K562 (cell line): ENCODE measurements around the gene TTLL11. TPM values are rescaled to one million over a fixed set of nuclear protein-coding genes. Genes with fewer than 3 reads are reported as not detected.

Experiments used
- ARID2 ChIP-seq: fragments of 450-650 bp; IDR thresholded peaks from 2 replicates; pipeline ENCODE4 v1.6.1; 2017; ENCODE audit warnings: antibody characterized with exemption, mild to moderate bottlenecking
- COPS2 ChIP-seq: fragments of 450-650 bp; conservative IDR thresholded peaks from 2 replicates; pipeline ENCODE4 v1.6.1; 2016; ENCODE audit warnings: mild to moderate bottlenecking, moderate library complexity
- CTBP1 ChIP-seq: fragments of 450-650 bp; IDR thresholded peaks from 2 replicates; pipeline ENCODE4 v1.6.1; 2016; ENCODE audit warnings: borderline replicate concordance
- HCFC1 ChIP-seq: IDR thresholded peaks from 2 replicates; pipeline ENCODE4 v1.6.1; 2012; ENCODE audit warnings: low read depth, low read length, improper control_type of control experiment
- LARP7 ChIP-seq: fragments of 450-650 bp; IDR thresholded peaks from 2 replicates; pipeline ENCODE4 v1.6.1; 2016
- NELFE ChIP-seq: IDR thresholded peaks from 2 replicates; pipeline ENCODE4 v1.6.1; 2011; ENCODE audit warnings: mild to moderate bottlenecking; ENCODE audit not compliant: insufficient read depth, insufficient read length
- NR2F6 ChIP-seq: fragments of 450-650 bp; formaldehyde crosslinking; IDR thresholded peaks from 2 replicates; pipeline ENCODE4 v1.4.0; 2020; ENCODE audit warnings: mild to moderate bottlenecking
- RAD21 ChIP-seq, 2 experiments: fragments of 250-450 bp in 1 of 2; fragments of 450-650 bp in 1 of 2; sonication (Bioruptor Pico) in 1 of 2; formaldehyde crosslinking in 1 of 2; IDR thresholded peaks in 1 of 2; conservative IDR thresholded peaks in 1 of 2; 2 replicates each; pipeline versions ENCODE4 v1.4.0 to v1.8.0; 2020 to 2022; ENCODE audit warnings: mild to moderate bottlenecking in 2 of 2, moderate library complexity in 1 of 2
- RCOR1 ChIP-seq, 2 experiments: IDR thresholded peaks; 2 replicates each; pipeline ENCODE4 v1.6.1; 2012; ENCODE audit warnings: low read depth in 2 of 2, low read length in 2 of 2, borderline replicate concordance in 1 of 2, improper control_type of control experiment in 1 of 2
- SAFB ChIP-seq: fragments of 200-400 bp; formaldehyde crosslinking; IDR thresholded peaks from 2 replicates; pipeline ENCODE4 v1.6.1; 2017; ENCODE audit warnings: low read depth, low read length, borderline replicate concordance
- TEAD4 ChIP-seq, 2 experiments: sonication (generic) in 1 of 2; formaldehyde crosslinking in 1 of 2; IDR thresholded peaks; 2 replicates each; pipeline versions ENCODE4 v1.6.1 to v1.8.0; 2012 to 2022; ENCODE audit warnings: borderline replicate concordance in 1 of 2, inconsistent platforms in 1 of 2, low read length in 1 of 2, mild to moderate bottlenecking in 1 of 2, missing genetic modification reagents in 1 of 2
- ZC3H4 ChIP-seq: sonication (generic); formaldehyde crosslinking; IDR thresholded peaks from 2 replicates; pipeline ENCODE4 v1.9.0; 2021; ENCODE audit warnings: missing genetic modification reagents, borderline replicate concordance
- ZKSCAN3 ChIP-seq: fragments of 250-450 bp; sonication (Bioruptor Pico); IDR thresholded peaks from 2 replicates; pipeline ENCODE4 v1.4.0; 2020
- ZNF23 ChIP-seq: fragments of 250-450 bp; sonication (Bioruptor Pico); IDR thresholded peaks from 2 replicates; pipeline ENCODE4 v1.4.0; 2020; ENCODE audit warnings: mild to moderate bottlenecking
- polyA plus RNA-seq, 8 experiments: library from polyadenylated mRNA; depleted of rRNA in 4 of 8; stranded (reverse) in 5 of 8; unstranded in 3 of 8; fragments of >200 nt; fragmentation: Nextera tagmentation in 2 of 8; fragmentation: Illumina TruSeq in 1 of 8; extraction: Ambion mirVana in 2 of 8; extraction: Trizol in 1 of 8; gene quantifications; 2 replicates each; pipeline versions ENCODE4 v1.2.1 to v1.2.3, GENCODE V29; 2011 to 2014; ENCODE audit warnings: inconsistent platforms in 1 of 8, missing spikeins in 1 of 8
- total RNA-seq, 7 experiments: library from RNA; depleted of rRNA in 6 of 7; stranded (reverse); fragments of >200 nt in 6 of 7; fragmentation: Illumina TruSeq in 2 of 7; extraction: Trizol in 2 of 7; gene quantifications; 2 replicates each; pipeline versions ENCODE4 v1.2.1 to v1.2.3, GENCODE V29; 2011 to 2021; ENCODE audit warnings: low replicate concordance in 1 of 7
- TF ChIP-seq, protein P1 (sequence below), 2 experiments: fragments of 450-650 bp; formaldehyde crosslinking in 1 of 2; IDR thresholded peaks; 2 replicates each; pipeline versions ENCODE4 v1.4.0 to v1.6.1; 2014 to 2020; ENCODE audit warnings: mild to moderate bottlenecking in 2 of 2, borderline replicate concordance in 1 of 2, low read depth in 1 of 2
- TF ChIP-seq, protein P2 (sequence below): sonication (generic); formaldehyde crosslinking; IDR thresholded peaks from 2 replicates; pipeline ENCODE4 v1.8.0; 2022; ENCODE audit warnings: missing genetic modification reagents, mild to moderate bottlenecking, moderate library complexity, borderline replicate concordance

TTLL11 gene
- total and polyA plus RNA-seq, 9 of the 15 experiments (the other 6 are each of a cell fraction or from before 2014, with no cell fraction given), result 0.83 to 4.4 (median 2.7) TPM

DNA sequence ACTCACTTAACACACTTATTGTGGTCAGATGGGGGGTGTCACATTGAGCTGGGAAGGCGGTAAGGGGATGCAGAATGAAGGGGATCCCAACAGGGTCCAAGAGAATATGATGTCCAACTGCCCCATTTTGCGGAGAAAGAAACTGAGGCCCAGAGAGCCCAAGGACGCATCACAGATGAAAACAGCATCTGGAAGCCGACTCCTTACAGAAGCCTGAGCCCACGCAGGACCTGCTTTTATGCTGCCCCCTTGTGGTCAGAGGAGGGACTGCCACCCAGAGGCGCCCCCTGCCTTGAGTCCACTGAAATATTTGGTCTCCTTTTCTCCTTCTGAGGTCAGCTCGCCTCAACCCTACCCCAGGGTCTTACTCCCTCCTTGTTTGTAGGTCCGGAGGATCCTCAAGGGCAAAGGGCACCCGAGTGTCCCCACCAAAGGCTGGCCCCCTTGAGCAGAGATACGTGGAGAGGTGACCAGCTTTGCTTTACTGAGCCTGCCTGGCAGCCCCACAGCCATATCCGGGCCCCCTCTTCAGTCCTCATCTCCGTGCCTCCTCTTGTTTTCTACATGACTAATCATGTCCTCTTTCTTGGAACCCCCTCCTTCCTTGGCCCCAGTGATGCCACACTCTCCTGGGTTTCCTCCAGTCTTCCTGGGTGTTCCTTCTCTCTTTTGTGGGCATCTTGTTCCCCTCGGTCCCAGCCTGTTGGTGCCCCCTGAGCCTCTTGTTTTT lies 30.0 kb upstream of the TTLL11 start (continued):
- TF ChIP-seq, protein P1, sequence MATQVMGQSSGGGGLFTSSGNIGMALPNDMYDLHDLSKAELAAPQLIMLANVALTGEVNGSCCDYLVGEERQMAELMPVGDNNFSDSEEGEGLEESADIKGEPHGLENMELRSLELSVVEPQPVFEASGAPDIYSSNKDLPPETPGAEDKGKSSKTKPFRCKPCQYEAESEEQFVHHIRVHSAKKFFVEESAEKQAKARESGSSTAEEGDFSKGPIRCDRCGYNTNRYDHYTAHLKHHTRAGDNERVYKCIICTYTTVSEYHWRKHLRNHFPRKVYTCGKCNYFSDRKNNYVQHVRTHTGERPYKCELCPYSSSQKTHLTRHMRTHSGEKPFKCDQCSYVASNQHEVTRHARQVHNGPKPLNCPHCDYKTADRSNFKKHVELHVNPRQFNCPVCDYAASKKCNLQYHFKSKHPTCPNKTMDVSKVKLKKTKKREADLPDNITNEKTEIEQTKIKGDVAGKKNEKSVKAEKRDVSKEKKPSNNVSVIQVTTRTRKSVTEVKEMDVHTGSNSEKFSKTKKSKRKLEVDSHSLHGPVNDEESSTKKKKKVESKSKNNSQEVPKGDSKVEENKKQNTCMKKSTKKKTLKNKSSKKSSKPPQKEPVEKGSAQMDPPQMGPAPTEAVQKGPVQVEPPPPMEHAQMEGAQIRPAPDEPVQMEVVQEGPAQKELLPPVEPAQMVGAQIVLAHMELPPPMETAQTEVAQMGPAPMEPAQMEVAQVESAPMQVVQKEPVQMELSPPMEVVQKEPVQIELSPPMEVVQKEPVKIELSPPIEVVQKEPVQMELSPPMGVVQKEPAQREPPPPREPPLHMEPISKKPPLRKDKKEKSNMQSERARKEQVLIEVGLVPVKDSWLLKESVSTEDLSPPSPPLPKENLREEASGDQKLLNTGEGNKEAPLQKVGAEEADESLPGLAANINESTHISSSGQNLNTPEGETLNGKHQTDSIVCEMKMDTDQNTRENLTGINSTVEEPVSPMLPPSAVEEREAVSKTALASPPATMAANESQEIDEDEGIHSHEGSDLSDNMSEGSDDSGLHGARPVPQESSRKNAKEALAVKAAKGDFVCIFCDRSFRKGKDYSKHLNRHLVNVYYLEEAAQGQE (IDR thresholded peaks at IDR 0.05; ENCODE audit: borderline replicate concordance), result peak; percentile 87
- TF ChIP-seq, protein P1 (CRISPR knock-in tag; IDR thresholded peaks at IDR 0.05; ENCODE audit: low read depth), result no peak
- TF ChIP-seq ARID2, result no peak
- TF ChIP-seq, protein P2, sequence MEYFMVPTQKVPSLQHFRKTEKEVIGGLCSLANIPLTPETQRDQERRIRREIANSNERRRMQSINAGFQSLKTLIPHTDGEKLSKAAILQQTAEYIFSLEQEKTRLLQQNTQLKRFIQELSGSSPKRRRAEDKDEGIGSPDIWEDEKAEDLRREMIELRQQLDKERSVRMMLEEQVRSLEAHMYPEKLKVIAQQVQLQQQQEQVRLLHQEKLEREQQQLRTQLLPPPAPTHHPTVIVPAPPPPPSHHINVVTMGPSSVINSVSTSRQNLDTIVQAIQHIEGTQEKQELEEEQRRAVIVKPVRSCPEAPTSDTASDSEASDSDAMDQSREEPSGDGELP, result peak; percentile 21; the same call in 1 of the 2 replicates
- no peak for TF ChIP-seq ZNF23
- no peak for TF ChIP-seq NR2F6 (CRISPR knock-in tag)
- TF ChIP-seq RCOR1 (IDR thresholded peaks at IDR 0.05; ENCODE audit: borderline replicate concordance in 1 of 2, low read depth in 2 of 2, low read length in 2 of 2), result peak in 1 of 2 experiments; percentile 24; a peak in 1 of 4 replicates
- peak; percentile 82 to 95 for TF ChIP-seq RAD21 (CRISPR knock-in tag; conservative IDR thresholded peaks at IDR 0.05 in 1 of 2, IDR thresholded peaks at IDR 0.05 in 1 of 2)
- TF ChIP-seq HCFC1, result peak; percentile 38; the same call in 1 of the 2 replicates
- TF ChIP-seq TEAD4 (IDR thresholded peaks at IDR 0.05; ENCODE audit: low read length), result peak; percentile 29; the same call in 1 of the 2 replicates
- no peak for TF ChIP-seq TEAD4 (CRISPR knock-in tag; IDR thresholded peaks at IDR 0.05; ENCODE audit: borderline replicate concordance)
- peak; percentile 47; the same call in 1 of the 2 replicates for TF ChIP-seq CTBP1
- TF ChIP-seq ZC3H4, result no peak
- TF ChIP-seq LARP7, result no peak
- TF ChIP-seq SAFB, result 0 out of 2 replicates have a peak, but pooled peaks have one; percentile 39
- TF ChIP-seq COPS2, result no peak
- no peak for TF ChIP-seq ZKSCAN3
- TF ChIP-seq NELFE, result no peak
